SH-SY5Y (cell line): Measurements from ENCODE around the gene ITPR3.

Experiments used
- GATA2 ChIP-seq: IDR thresholded peaks from 2 replicates; pipeline ENCODE4 v1.6.1; 2011; ENCODE audit warnings: mild to moderate bottlenecking, low read depth, low read length
- GATA3 ChIP-seq: IDR thresholded peaks from 2 replicates; pipeline ENCODE4 v1.6.1; 2011; ENCODE audit warnings: low read depth, mild to moderate bottlenecking, low read length, moderate library complexity

DNA sequence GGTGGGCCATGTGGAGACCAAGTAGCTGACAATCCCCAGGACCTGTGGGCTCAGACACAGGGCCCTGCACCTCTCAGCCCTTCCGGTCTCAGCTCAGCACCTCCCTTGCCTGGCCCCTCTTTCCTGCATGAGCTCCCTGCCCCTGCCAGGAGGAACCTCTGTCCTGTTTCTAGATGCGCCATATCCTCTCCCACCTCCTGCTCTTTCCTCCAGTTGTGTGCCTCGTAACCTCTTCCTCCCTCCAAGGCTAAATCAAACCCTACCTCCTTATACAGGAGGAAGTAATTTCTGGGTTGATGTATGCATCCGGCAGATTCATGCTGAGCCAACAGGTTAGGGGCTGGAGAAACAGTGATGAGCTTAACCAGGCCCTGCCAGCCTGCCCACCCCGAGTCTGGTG is 30.9 kb downstream of the ITPR3 start:
- TF ChIP-seq GATA3 (no peak), GATA2 (no peak)
